OCI-LY7 (cell line): ENCODE data around the gene JAZF1. TPM values are rescaled to one million over a fixed set of nuclear protein-coding genes. Genes with fewer than 3 reads are reported as not detected.

Experiments used
- BruUV-seq: library from RNA; stranded (reverse); fragments of 400-500 nt; replicated peaks from 2 replicates; lab custom pipeline; 2021; lab: Mats Ljungman, UMichigan
- CTCF ChIA-PET: fragments of 300-600 bp; sonication (Branson Sonifier 250); formaldehyde crosslinking; loops from one replicate; lab custom pipeline; 2022; ENCODE audit warnings: antibody characterized with exemption; ENCODE audit not compliant: unreplicated experiment; lab: Charles Lee
- POLR2A ChIA-PET: fragments of 300-600 bp; sonication (Branson Sonifier 250); formaldehyde crosslinking; loops from one replicate; lab custom pipeline; 2022; ENCODE audit warnings: antibody characterized with exemption; lab: Charles Lee
- DNase-seq: peaks from one replicate; pipeline ENCODE4 v3.0.0-alpha.2; 2015; ENCODE audit warnings: low spot score
- H2AFZ ChIP-seq: fragments of 200-600 bp; sonication (generic), shearing (Covaris generic); 2 replicates; pipeline ENCODE4 v1.6.1; 2014; ENCODE audit warnings: mild to moderate bottlenecking, antibody characterized with exemption, low read length, moderate library complexity
- H3K27ac ChIP-seq: fragments of 200-600 bp; sonication (generic); 2 replicates; pipeline ENCODE4 v1.5.1; 2014; ENCODE audit warnings: mixed run types, low read depth, mild to moderate bottlenecking, moderate library complexity, low read length, inconsistent platforms; ENCODE audit not compliant: poor library complexity, severe bottlenecking
- H3K36me3 ChIP-seq: fragments of 200-600 bp; sonication (generic); 2 replicates; pipeline ENCODE4 v1.6.1; 2014; ENCODE audit warnings: mild to moderate bottlenecking, antibody characterized with exemption, low read length, moderate library complexity, mixed read lengths; ENCODE audit not compliant: insufficient read depth
- H3K4me1 ChIP-seq: fragments of 200-600 bp; sonication (generic); 2 replicates; pipeline ENCODE4 v1.5.1; 2014; ENCODE audit warnings: mild to moderate bottlenecking, low read length; ENCODE audit not compliant: insufficient read depth, poor library complexity, severe bottlenecking
- H3K4me2 ChIP-seq: fragments of 200-600 bp; sonication (generic); 2 replicates; pipeline ENCODE4 v1.6.1; 2014; ENCODE audit warnings: mild to moderate bottlenecking, low read length
- H3K4me3 ChIP-seq: fragments of 200-600 bp; sonication (generic); 2 replicates; pipeline ENCODE4 v1.5.1; 2014; ENCODE audit warnings: mild to moderate bottlenecking, low read depth, low read length; ENCODE audit not compliant: poor library complexity, severe bottlenecking
- H3K79me2 ChIP-seq: fragments of 200-600 bp; sonication (generic); 2 replicates; pipeline ENCODE4 v1.6.1; 2016; ENCODE audit warnings: low read depth, mild to moderate bottlenecking, low read length, moderate library complexity, mixed read lengths; ENCODE audit not compliant: insufficient read depth
- H3K9me2 ChIP-seq: fragments of 200-600 bp; sonication (generic); 2 replicates; pipeline ENCODE4 v1.6.1; 2016; ENCODE audit warnings: mild to moderate bottlenecking, low read length, mixed read lengths; ENCODE audit not compliant: insufficient read depth
- H3K9me3 ChIP-seq: fragments of 200-600 bp; sonication (generic); 2 replicates; pipeline ENCODE4 v1.6.1; 2014; ENCODE audit warnings: mild to moderate bottlenecking, mixed run types, low read length, mixed read lengths
- H4K20me1 ChIP-seq: fragments of 200-600 bp; sonication (generic); 2 replicates; pipeline ENCODE4 v1.6.1; 2014; ENCODE audit warnings: mild to moderate bottlenecking, antibody characterized with exemption, low read length, moderate library complexity, mixed read lengths; ENCODE audit not compliant: insufficient read depth
- CTCF ChIP-seq: fragments of 200-600 bp; sonication (generic); conservative IDR thresholded peaks from 2 replicates; pipeline ENCODE4 v1.5.1; 2014; ENCODE audit warnings: mild to moderate bottlenecking, antibody characterized with exemption, low read length, moderate library complexity, mixed read lengths
- EZH2phosphoT487 ChIP-seq: fragments of 200-600 bp; sonication (generic); IDR thresholded peaks from 2 replicates; pipeline ENCODE4 v1.6.1; 2018; ENCODE audit warnings: low read depth, borderline replicate concordance, mild to moderate bottlenecking, mixed run types, antibody characterized with exemption, low read length, moderate library complexity, mixed read lengths
- intact Hi-C: fragments of 100-400 bp; cut with micrococcal nuclease; formaldehyde crosslinking; loops from one replicate; pipeline ENCODE4 v1.10.0; 2022; ENCODE audit not compliant: unreplicated experiment
- total RNA-seq, 2 experiments: library from RNA; depleted of rRNA in 1 of 2; stranded (reverse); fragments of >200 nt in 1 of 2; shearing (Covaris generic) in 1 of 2; gene quantifications; 2 replicates each; pipeline ENCODE4 v1.2.3, GENCODE V29; 2014 to 2022

The JAZF1 gene
- total RNA-seq, 2 experiments from 2014 or later, result 6.3 to 25.0 TPM

- Histone ChIP-seq H3K4me1 (peaks cover 10% of the 10 kb centered on the region), H4K20me1 (no peaks in the 10 kb centered on the region), H3K4me3 (no peak overlapping the region), H3K79me2 (no peaks in the 10 kb centered on the region), H2AFZ (no peak overlapping the region), H3K9me3 (no peaks in the 10 kb centered on the region), H3K4me2 (no peak overlapping the region), H3K9me2 (no peaks in the 10 kb centered on the region), H3K36me3 (no peaks in the 10 kb centered on the region), H3K27ac (no peak overlapping the region)
- TF ChIP-seq CTCF, result no peak
- no peak for TF ChIP-seq EZH2phosphoT487
- CTCF ChIA-PET, result no interaction called here
- POLR2A ChIA-PET, result interaction anchor here (1.0 to 1.4 kb wide), 2 partner anchors 10 to 14 kb away, joined by 4 to 5 read pairs; no protein-coding TSS in a partner anchor
- no TSS peak for BruUV-seq
- intact Hi-C loops, result no loop called here
- no peak for DNase-seq
Observed at GRCh38 chr7:28192786-28193585, 12.4 kb upstream of the JAZF1 start.

GRCh38 chr7:28191751-28192150 is 11.2 kb upstream of the JAZF1 start:
- no peak for TF ChIP-seq CTCF
- TF ChIP-seq EZH2phosphoT487, result no peak
- no peaks in the 10 kb centered on the region for H4K20me1 ChIP-seq
- CTCF ChIA-PET, result no interaction called here
- H3K36me3 ChIP-seq, result no peaks in the 10 kb centered on the region
- H3K4me2 ChIP-seq, result no peak overlapping the region
- no peak for DNase-seq
- H3K9me3 ChIP-seq, result no peaks in the 10 kb centered on the region
- BruUV-seq, result no TSS peak
- no peak overlapping the region for H3K27ac ChIP-seq
- intact Hi-C loops, result no loop called here
- no peak overlapping the region for H2AFZ ChIP-seq
- no peaks in the 10 kb centered on the region for H3K79me2 ChIP-seq
- H3K9me2 ChIP-seq, result no peaks in the 10 kb centered on the region
- no peak overlapping the region for H3K4me3 ChIP-seq
- POLR2A ChIA-PET, result interaction anchor here (0.6 to 1.4 kb wide), 2 partner anchors 15 to 138 kb away, joined by 5 read pairs; no protein-coding TSS in a partner anchor
- H3K4me1 ChIP-seq, result peaks cover 10% of the 10 kb centered on the region

- no TSS peak for BruUV-seq
- no peaks in the 10 kb centered on the region for H3K79me2 ChIP-seq
- H3K4me3 ChIP-seq, result no peak overlapping the region
- DNase-seq, result no peak
- H3K27ac ChIP-seq, result no peak overlapping the region
- H4K20me1 ChIP-seq, result no peaks in the 10 kb centered on the region
- intact Hi-C loops, result no loop called here
- no peaks in the 10 kb centered on the region for H3K36me3 ChIP-seq
- H3K4me2 ChIP-seq, result no peak overlapping the region
- H3K9me3 ChIP-seq, result no peaks in the 10 kb centered on the region
- H3K4me1 ChIP-seq, result peaks cover 10% of the 10 kb centered on the region
- no peaks in the 10 kb centered on the region for H3K9me2 ChIP-seq
- ChIA-PET POLR2A (interaction anchor here (2.1 kb wide), 1 partner anchor 10 kb away, joined by 9 read pairs; the partner anchor contains the start of gene JAZF1), CTCF (no interaction called here)
- no peak overlapping the region for H2AFZ ChIP-seq
- TF ChIP-seq CTCF, result no peak
- no peak for TF ChIP-seq EZH2phosphoT487
Observed at GRCh38 chr7:28191184-28191583, 10.6 kb upstream of the JAZF1 start.
